Trophoblast cell (in vitro differentiated cells and primary cell): ENCODE measurements around the gene MRAS.

Source experiments
- DNase-seq, 2 donors: peaks; one replicate each; pipeline ENCODE4 v3.0.0-alpha.2; 2016
- H2AFZ ChIP-seq: 2 replicates; pipeline ENCODE4 v1.6.1; 2013; ENCODE audit warnings: low read length, moderate library complexity, mild to moderate bottlenecking; ENCODE audit not compliant: insufficient read depth, poor library complexity
- H2AK5ac ChIP-seq: 2 replicates; pipeline ENCODE4 v1.6.1; 2013; ENCODE audit warnings: mild to moderate bottlenecking, low read length
- H2BK120ac ChIP-seq: 2 replicates; pipeline ENCODE4 v1.6.1; 2013; ENCODE audit warnings: low read length, mild to moderate bottlenecking, moderate library complexity; ENCODE audit not compliant: insufficient read depth, poor library complexity
- H2BK12ac ChIP-seq: 2 replicates; pipeline ENCODE4 v1.6.1; 2013; ENCODE audit warnings: mild to moderate bottlenecking, low read length, moderate library complexity
- H2BK5ac ChIP-seq: 2 replicates; pipeline ENCODE4 v1.6.1; 2013; ENCODE audit warnings: low read length, low read depth, moderate library complexity, mild to moderate bottlenecking; ENCODE audit not compliant: poor library complexity
- H3K14ac ChIP-seq: 2 replicates; pipeline ENCODE4 v1.6.1; 2013; ENCODE audit warnings: mild to moderate bottlenecking, low read length
- H3K18ac ChIP-seq: 2 replicates; pipeline ENCODE4 v1.6.1; 2013; ENCODE audit warnings: mild to moderate bottlenecking, low read length
- H3K23ac ChIP-seq: 2 replicates; pipeline ENCODE4 v1.6.1; 2013; ENCODE audit warnings: low read length
- H3K27ac ChIP-seq: 2 replicates; pipeline ENCODE4 v1.5.1; 2013; ENCODE audit warnings: low read depth, mild to moderate bottlenecking, inconsistent platforms, low read length, moderate library complexity
- H3K27me3 ChIP-seq: 2 replicates; pipeline ENCODE4 v1.6.1; 2013; ENCODE audit warnings: inconsistent platforms, mild to moderate bottlenecking, low read length, moderate library complexity; ENCODE audit not compliant: insufficient read depth
- H3K36me3 ChIP-seq, 2 experiments: 1 replicate in 1 of 2; 2 replicates in 1 of 2; pipeline ENCODE4 v1.6.1; 2013; ENCODE audit warnings: low read length in 2 of 2, mild to moderate bottlenecking in 2 of 2, moderate library complexity in 1 of 2; ENCODE audit not compliant: insufficient read depth in 2 of 2, control insufficient read depth in 1 of 2
- H3K4ac ChIP-seq: 2 replicates; pipeline ENCODE4 v1.6.1; 2013; ENCODE audit warnings: low read depth, mild to moderate bottlenecking, low read length, moderate library complexity
- H3K4me1 ChIP-seq, 2 experiments: 1 replicate in 1 of 2; 2 replicates in 1 of 2; pipeline ENCODE4 v1.6.1; 2013; ENCODE audit warnings: low read length in 2 of 2, mild to moderate bottlenecking in 2 of 2, moderate library complexity in 1 of 2; ENCODE audit not compliant: insufficient read depth in 2 of 2, control insufficient read depth in 1 of 2
- H3K4me2 ChIP-seq: 2 replicates; pipeline ENCODE4 v1.6.1; 2013; ENCODE audit warnings: inconsistent platforms, mild to moderate bottlenecking, low read length, moderate library complexity
- H3K4me3 ChIP-seq: 2 replicates; pipeline ENCODE4 v1.5.1; 2013; ENCODE audit warnings: mild to moderate bottlenecking, low read depth, low read length, inconsistent platforms
- H3K79me1 ChIP-seq: one replicate; pipeline ENCODE4 v1.6.1; 2013; ENCODE audit warnings: low read length
- H3K79me2 ChIP-seq: 2 replicates; pipeline ENCODE4 v1.6.1; 2013; ENCODE audit warnings: low read length, mild to moderate bottlenecking; ENCODE audit not compliant: control insufficient read depth, insufficient read depth, poor library complexity
- H3K9ac ChIP-seq: 2 replicates; pipeline ENCODE4 v1.6.1; 2013; ENCODE audit warnings: mild to moderate bottlenecking, low read length
- H3K9me3 ChIP-seq: 2 replicates; pipeline ENCODE4 v1.6.1; 2013; ENCODE audit warnings: low read depth, mild to moderate bottlenecking, control low read depth, inconsistent platforms, low read length; ENCODE audit not compliant: insufficient read depth
- H4K12ac ChIP-seq: 2 replicates; pipeline ENCODE4 v1.6.1; 2013; ENCODE audit warnings: low read depth, mild to moderate bottlenecking, low read length, moderate library complexity
- H4K8ac ChIP-seq: 2 replicates; pipeline ENCODE4 v1.6.1; 2013; ENCODE audit warnings: low read depth, mild to moderate bottlenecking, low read length, moderate library complexity
- H4K91ac ChIP-seq: one replicate; pipeline ENCODE4 v1.6.1; 2013; ENCODE audit warnings: low read depth, mild to moderate bottlenecking, low read length, moderate library complexity
- WGBS: extraction: QIAGEN DNeasy Blood & Tissue Kit; methylation state at CpG from one replicate; pipeline ENCODE4 v1.1.7; 2013; ENCODE audit warnings: missing lambda C conversion rate; ENCODE audit not compliant: insufficient read length, insufficient coverage; ENCODE audit errors: extremely low coverage; 5-methylcytosine and 5-hydroxymethylcytosine counted together

The MRAS gene

GRCh38 chr3:138396752-138397410, 48.5 kb downstream of the MRAS start:
- Histone ChIP-seq H3K4ac (no peak overlapping the region), H3K23ac (no peak overlapping the region), H2AFZ (no peak overlapping the region), H3K79me1 (no peaks in the 10 kb centered on the region), H4K91ac (no peak overlapping the region), H2BK120ac (no peak overlapping the region), H4K12ac (no peak overlapping the region), H3K4me2 (no peak overlapping the region), H3K27ac (no peak overlapping the region), H3K18ac (no peak overlapping the region), H3K27me3 (no peaks in the 10 kb centered on the region), H2AK5ac (no peak overlapping the region), H3K79me2 (no peaks in the 10 kb centered on the region), H3K9me3 (peaks cover 5% of the 10 kb centered on the region), H3K4me1 (peaks cover 4 to 9% of the 10 kb centered on the region in 2 experiments), H3K14ac (no peak overlapping the region), H3K9ac (no peak overlapping the region), H3K36me3 (peaks cover 13 to 14% of the 10 kb centered on the region in 2 experiments), H3K4me3 (peak overlapping the region; percentile 4), H4K8ac (no peak overlapping the region), H2BK12ac (no peak overlapping the region), H2BK5ac (no peak overlapping the region)
- no CpG with 5 or more reads among the region's 14 CpGs for WGBS
- no peak for DNase-seq

GRCh38 chr3:138397983-138398382, 49.6 kb downstream of the MRAS start:
- Histone ChIP-seq H3K79me2 (no peaks in the 10 kb centered on the region), H3K79me1 (no peaks in the 10 kb centered on the region), H3K9ac (no peak overlapping the region), H2AK5ac (no peak overlapping the region), H3K14ac (no peak overlapping the region), H3K18ac (no peak overlapping the region), H2BK12ac (no peak overlapping the region), H3K4me3 (no peak overlapping the region), H3K4ac (no peak overlapping the region), H3K4me1 (peaks cover 4 to 11% of the 10 kb centered on the region in 2 experiments), H3K27ac (no peak overlapping the region), H2BK5ac (no peak overlapping the region), H4K8ac (no peak overlapping the region), H2BK120ac (no peak overlapping the region), H3K4me2 (no peak overlapping the region), H3K9me3 (peaks cover 5% of the 10 kb centered on the region), H4K12ac (no peak overlapping the region), H3K36me3 (peaks cover 17 to 20% of the 10 kb centered on the region in 2 experiments), H3K27me3 (no peaks in the 10 kb centered on the region), H4K91ac (no peak overlapping the region), H2AFZ (no peak overlapping the region), H3K23ac (no peak overlapping the region)
- WGBS: no CpG with 5 or more reads among the region's 4 CpGs
- no peak for DNase-seq

- WGBS: no CpG with 5 or more reads among the region's 11 CpGs
Observed at GRCh38 chr3:138398791-138399575, 50.6 kb downstream of the MRAS start.

GRCh38 chr3:138399766-138400165, 51.4 kb downstream of the MRAS start:
- peaks cover 4 to 11% of the 10 kb centered on the region in 2 experiments for H3K4me1 ChIP-seq
- H3K9ac ChIP-seq: no peak overlapping the region
- no peak overlapping the region for H2AK5ac ChIP-seq
- H3K27me3 ChIP-seq: no peaks in the 10 kb centered on the region
- no peak overlapping the region for H2AFZ ChIP-seq
- H3K79me1 ChIP-seq: no peaks in the 10 kb centered on the region
- no peak overlapping the region for H3K4me3 ChIP-seq
- H3K23ac ChIP-seq: no peak overlapping the region
- H3K27ac ChIP-seq: no peak overlapping the region
- H4K8ac ChIP-seq: no peak overlapping the region
- H2BK5ac ChIP-seq: no peak overlapping the region
- no peak overlapping the region for H2BK120ac ChIP-seq
- H3K18ac ChIP-seq: no peak overlapping the region
- peaks cover 29 to 35% of the 10 kb centered on the region in 2 experiments for H3K36me3 ChIP-seq
- no peak for DNase-seq
- H3K4me2 ChIP-seq: no peak overlapping the region
- no peak overlapping the region for H2BK12ac ChIP-seq
- H4K12ac ChIP-seq: no peak overlapping the region
- no CpG with 5 or more reads among the region's 10 CpGs for WGBS
- no peak overlapping the region for H4K91ac ChIP-seq
- H3K79me2 ChIP-seq: no peaks in the 10 kb centered on the region
- H3K4ac ChIP-seq: no peak overlapping the region
- peaks cover 5% of the 10 kb centered on the region for H3K9me3 ChIP-seq
- no peak overlapping the region for H3K14ac ChIP-seq

More at GRCh38 chr3:138398791-138399575, 50.6 kb downstream of the MRAS start:
- no peak overlapping the region for H4K91ac ChIP-seq
- H3K9ac ChIP-seq: no peak overlapping the region
- DNase-seq: no peak
- peaks cover 4 to 11% of the 10 kb centered on the region in 2 experiments for H3K4me1 ChIP-seq
- no peak overlapping the region for H3K4ac ChIP-seq
- H3K36me3 ChIP-seq: peaks cover 22 to 27% of the 10 kb centered on the region in 2 experiments
- no peaks in the 10 kb centered on the region for H3K79me1 ChIP-seq
- H4K8ac ChIP-seq: no peak overlapping the region
- no peaks in the 10 kb centered on the region for H3K27me3 ChIP-seq
- H3K79me2 ChIP-seq: no peaks in the 10 kb centered on the region
- H3K4me2 ChIP-seq: no peak overlapping the region
- no peak overlapping the region for H4K12ac ChIP-seq
- no peak overlapping the region for H3K4me3 ChIP-seq
- no peak overlapping the region for H2BK12ac ChIP-seq
- no peak overlapping the region for H3K27ac ChIP-seq
- H2AK5ac ChIP-seq: no peak overlapping the region
- no peak overlapping the region for H2AFZ ChIP-seq
- H3K9me3 ChIP-seq: peaks cover 5% of the 10 kb centered on the region
- H3K14ac ChIP-seq: no peak overlapping the region
- H2BK5ac ChIP-seq: no peak overlapping the region
- no peak overlapping the region for H3K18ac ChIP-seq
- H2BK120ac ChIP-seq: no peak overlapping the region
- no peak overlapping the region for H3K23ac ChIP-seq
